HepG2 (cell line): ENCODE data around the gene INTS1. TPM values are rescaled to one million over a fixed set of nuclear protein-coding genes. Genes with fewer than 3 reads are reported as not detected.

Experiments used
- CEBPG ChIP-seq: IDR thresholded peaks from 2 replicates; pipeline ENCODE4 v1.6.1; 2016
- HDAC6 ChIP-seq: fragments of 200-600 bp; sonication (generic); IDR thresholded peaks from 2 replicates; pipeline ENCODE4 v1.7.0; 2017; ENCODE audit warnings: mild to moderate bottlenecking, antibody characterized with exemption, low read length, low read depth
- MIER3 ChIP-seq: IDR thresholded peaks from 2 replicates; pipeline ENCODE4 v1.6.1; 2016; ENCODE audit warnings: missing compliant biosample characterization, borderline replicate concordance
- MIXL1 ChIP-seq: IDR thresholded peaks from 2 replicates; pipeline ENCODE4 v1.6.1; 2016
- MXD4 ChIP-seq: IDR thresholded peaks from 2 replicates; pipeline ENCODE4 v1.6.1; 2016; ENCODE audit warnings: mild to moderate bottlenecking, missing biosample characterization, missing genetic modification reagents
- NCOR1 ChIP-seq: fragments of 200-600 bp; sonication (generic); IDR thresholded peaks from 2 replicates; pipeline ENCODE4 v1.7.0; 2017; ENCODE audit warnings: antibody characterized with exemption, low read length, borderline replicate concordance
- NFRKB ChIP-seq: fragments of 450-650 bp; IDR thresholded peaks from 2 replicates; pipeline ENCODE4 v1.6.1; 2017
- RARA ChIP-seq: IDR thresholded peaks from 2 replicates; pipeline ENCODE4 v1.6.1; 2016; ENCODE audit warnings: missing genetic modification reagents, missing compliant biosample characterization
- SPEN ChIP-seq: sonication (generic); formaldehyde crosslinking; IDR thresholded peaks from 2 replicates; pipeline ENCODE4 v1.5.1; 2020; ENCODE audit warnings: low read depth, mild to moderate bottlenecking, missing genetic modification reagents
- ZC3H13 ChIP-seq: sonication (generic); formaldehyde crosslinking; IDR thresholded peaks from 2 replicates; pipeline ENCODE4 v1.8.1; 2023; ENCODE audit warnings: mild to moderate bottlenecking, missing genetic modification reagents, moderate library complexity
- ZFX ChIP-seq: sonication (generic); formaldehyde crosslinking; IDR thresholded peaks from 2 replicates; pipeline ENCODE4 v1.4.0; 2020; ENCODE audit warnings: mild to moderate bottlenecking, low read depth, missing genetic modification reagents, moderate library complexity
- ZNF264 ChIP-seq: sonication (generic); formaldehyde crosslinking; IDR thresholded peaks from 2 replicates; pipeline ENCODE4 v1.4.0; 2020; ENCODE audit warnings: missing genetic modification reagents
- ZNF605 ChIP-seq: sonication (generic); formaldehyde crosslinking; IDR thresholded peaks from 2 replicates; pipeline ENCODE4 v1.8.0; 2022; ENCODE audit warnings: mild to moderate bottlenecking, missing genetic modification reagents
- ZNF749 ChIP-seq: sonication (generic); formaldehyde crosslinking; IDR thresholded peaks from 2 replicates; pipeline ENCODE4 v1.8.0; 2022; ENCODE audit warnings: mild to moderate bottlenecking, missing genetic modification reagents, moderate library complexity, borderline replicate concordance
- polyA plus RNA-seq, 8 experiments: library from polyadenylated mRNA; depleted of rRNA in 3 of 8; stranded (reverse) in 7 of 8; unstranded in 1 of 8; fragments of >200 nt; fragmentation: Illumina TruSeq in 4 of 8; extraction: Trizol in 4 of 8; gene quantifications; 2 replicates each; pipeline versions ENCODE4 v1.2.1 to v1.2.3, GENCODE V29; 2011 to 2016; ENCODE audit warnings: low read depth in 4 of 8, missing spikeins in 1 of 8, mixed read lengths in 1 of 8; ENCODE audit not compliant: insufficient read depth in 1 of 8
- total RNA-seq, 5 experiments: library from RNA; depleted of rRNA; stranded (reverse); fragments of >200 nt; fragmentation: Illumina TruSeq; extraction: Trizol; gene quantifications; 2 replicates each; pipeline ENCODE4 v1.2.3, GENCODE V29; 2016; ENCODE audit warnings: low read depth in 1 of 5
- TF ChIP-seq, protein P1 (sequence below): sonication (generic); formaldehyde crosslinking; IDR thresholded peaks from 2 replicates; pipeline ENCODE4 v1.4.0; 2020; ENCODE audit warnings: missing genetic modification reagents, borderline replicate concordance
- TF ChIP-seq, protein P2 (sequence below): sonication (generic); formaldehyde crosslinking; IDR thresholded peaks from 2 replicates; pipeline ENCODE4 v1.4.0; 2020; ENCODE audit warnings: missing genetic modification reagents
- TF ChIP-seq, protein P3 (sequence below): IDR thresholded peaks from 2 replicates; pipeline ENCODE4 v1.6.1; 2012; ENCODE audit warnings: inconsistent platforms

Gene INTS1
- total and polyA plus RNA-seq, 2 of the 13 experiments (the other 11 are each of a cell fraction or from before 2014, with no cell fraction given): 13.7 to 29.0 TPM

DNA sequence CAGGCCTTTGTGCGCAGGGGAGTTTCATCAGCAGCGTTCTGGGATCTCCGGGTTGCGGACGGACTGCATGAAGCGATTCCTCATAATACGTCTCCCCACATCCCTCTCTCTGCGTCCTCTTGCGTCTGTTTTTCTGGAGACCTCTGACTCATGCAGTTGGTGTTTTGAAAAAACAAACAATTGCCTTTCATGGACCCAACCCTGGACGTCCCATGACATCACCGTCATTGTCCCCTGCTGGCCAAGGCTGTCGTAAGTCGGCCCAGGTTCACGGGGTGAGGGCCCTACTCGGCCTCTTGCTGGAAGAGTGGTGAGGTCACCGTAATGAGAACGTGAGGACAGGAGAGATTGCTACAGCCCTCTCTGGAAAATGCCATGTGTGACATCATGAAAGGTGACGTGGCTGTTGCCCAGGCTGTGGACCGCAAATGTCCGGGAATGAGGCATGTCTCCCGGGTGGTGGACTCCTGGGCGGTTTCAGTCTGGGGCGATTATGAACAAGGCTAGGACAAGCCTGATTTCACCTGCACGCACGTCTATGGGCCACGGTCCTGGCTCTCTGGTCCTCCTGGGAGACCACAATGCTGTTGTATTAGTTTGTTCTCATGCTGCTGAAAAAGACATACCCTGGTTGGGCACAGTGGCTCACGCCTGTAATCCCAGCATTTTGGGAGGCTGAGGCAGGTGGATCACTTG lies 16.5 kb upstream of the INTS1 start (continued):
- 0 out of 2 replicates have a peak, but pooled peaks have one; percentile 44 for TF ChIP-seq ZC3H13 (CRISPR knock-in tag)
- peak; percentile 60; the same call in 1 of the 2 replicates for TF ChIP-seq ZNF605 (CRISPR knock-in tag)
- TF ChIP-seq HDAC6: no peak
- TF ChIP-seq NFRKB: no peak
- TF ChIP-seq, protein P1, sequence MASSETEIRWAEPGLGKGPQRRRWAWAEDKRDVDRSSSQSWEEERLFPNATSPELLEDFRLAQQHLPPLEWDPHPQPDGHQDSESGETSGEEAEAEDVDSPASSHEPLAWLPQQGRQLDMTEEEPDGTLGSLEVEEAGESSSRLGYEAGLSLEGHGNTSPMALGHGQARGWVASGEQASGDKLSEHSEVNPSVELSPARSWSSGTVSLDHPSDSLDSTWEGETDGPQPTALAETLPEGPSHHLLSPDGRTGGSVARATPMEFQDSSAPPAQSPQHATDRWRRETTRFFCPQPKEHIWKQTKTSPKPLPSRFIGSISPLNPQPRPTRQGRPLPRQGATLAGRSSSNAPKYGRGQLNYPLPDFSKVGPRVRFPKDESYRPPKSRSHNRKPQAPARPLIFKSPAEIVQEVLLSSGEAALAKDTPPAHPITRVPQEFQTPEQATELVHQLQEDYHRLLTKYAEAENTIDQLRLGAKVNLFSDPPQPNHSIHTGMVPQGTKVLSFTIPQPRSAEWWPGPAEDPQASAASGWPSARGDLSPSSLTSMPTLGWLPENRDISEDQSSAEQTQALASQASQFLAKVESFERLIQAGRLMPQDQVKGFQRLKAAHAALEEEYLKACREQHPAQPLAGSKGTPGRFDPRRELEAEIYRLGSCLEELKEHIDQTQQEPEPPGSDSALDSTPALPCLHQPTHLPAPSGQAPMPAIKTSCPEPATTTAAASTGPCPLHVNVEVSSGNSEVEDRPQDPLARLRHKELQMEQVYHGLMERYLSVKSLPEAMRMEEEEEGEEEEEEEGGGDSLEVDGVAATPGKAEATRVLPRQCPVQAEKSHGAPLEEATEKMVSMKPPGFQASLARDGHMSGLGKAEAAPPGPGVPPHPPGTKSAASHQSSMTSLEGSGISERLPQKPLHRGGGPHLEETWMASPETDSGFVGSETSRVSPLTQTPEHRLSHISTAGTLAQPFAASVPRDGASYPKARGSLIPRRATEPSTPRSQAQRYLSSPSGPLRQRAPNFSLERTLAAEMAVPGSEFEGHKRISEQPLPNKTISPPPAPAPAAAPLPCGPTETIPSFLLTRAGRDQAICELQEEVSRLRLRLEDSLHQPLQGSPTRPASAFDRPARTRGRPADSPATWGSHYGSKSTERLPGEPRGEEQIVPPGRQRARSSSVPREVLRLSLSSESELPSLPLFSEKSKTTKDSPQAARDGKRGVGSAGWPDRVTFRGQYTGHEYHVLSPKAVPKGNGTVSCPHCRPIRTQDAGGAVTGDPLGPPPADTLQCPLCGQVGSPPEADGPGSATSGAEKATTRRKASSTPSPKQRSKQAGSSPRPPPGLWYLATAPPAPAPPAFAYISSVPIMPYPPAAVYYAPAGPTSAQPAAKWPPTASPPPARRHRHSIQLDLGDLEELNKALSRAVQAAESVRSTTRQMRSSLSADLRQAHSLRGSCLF (CRISPR knock-in tag): no peak
- TF ChIP-seq, protein P2, sequence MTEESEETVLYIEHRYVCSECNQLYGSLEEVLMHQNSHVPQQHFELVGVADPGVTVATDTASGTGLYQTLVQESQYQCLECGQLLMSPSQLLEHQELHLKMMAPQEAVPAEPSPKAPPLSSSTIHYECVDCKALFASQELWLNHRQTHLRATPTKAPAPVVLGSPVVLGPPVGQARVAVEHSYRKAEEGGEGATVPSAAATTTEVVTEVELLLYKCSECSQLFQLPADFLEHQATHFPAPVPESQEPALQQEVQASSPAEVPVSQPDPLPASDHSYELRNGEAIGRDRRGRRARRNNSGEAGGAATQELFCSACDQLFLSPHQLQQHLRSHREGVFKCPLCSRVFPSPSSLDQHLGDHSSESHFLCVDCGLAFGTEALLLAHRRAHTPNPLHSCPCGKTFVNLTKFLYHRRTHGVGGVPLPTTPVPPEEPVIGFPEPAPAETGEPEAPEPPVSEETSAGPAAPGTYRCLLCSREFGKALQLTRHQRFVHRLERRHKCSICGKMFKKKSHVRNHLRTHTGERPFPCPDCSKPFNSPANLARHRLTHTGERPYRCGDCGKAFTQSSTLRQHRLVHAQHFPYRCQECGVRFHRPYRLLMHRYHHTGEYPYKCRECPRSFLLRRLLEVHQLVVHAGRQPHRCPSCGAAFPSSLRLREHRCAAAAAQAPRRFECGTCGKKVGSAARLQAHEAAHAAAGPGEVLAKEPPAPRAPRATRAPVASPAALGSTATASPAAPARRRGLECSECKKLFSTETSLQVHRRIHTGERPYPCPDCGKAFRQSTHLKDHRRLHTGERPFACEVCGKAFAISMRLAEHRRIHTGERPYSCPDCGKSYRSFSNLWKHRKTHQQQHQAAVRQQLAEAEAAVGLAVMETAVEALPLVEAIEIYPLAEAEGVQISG (CRISPR knock-in tag): peak; percentile 52
- TF ChIP-seq MXD4 (CRISPR knock-in tag): no peak
- TF ChIP-seq ZNF264: peak; percentile 43; the same call in 1 of the 2 replicates
- TF ChIP-seq ZNF749 (CRISPR knock-in tag): 0 out of 2 replicates have a peak, but pooled peaks have one; percentile 45
- peak; percentile 37; the same call in 1 of the 2 replicates for TF ChIP-seq MIXL1 (CRISPR knock-in tag)
- peak; percentile 69 for TF ChIP-seq CEBPG (CRISPR knock-in tag)
- TF ChIP-seq, protein P3, sequence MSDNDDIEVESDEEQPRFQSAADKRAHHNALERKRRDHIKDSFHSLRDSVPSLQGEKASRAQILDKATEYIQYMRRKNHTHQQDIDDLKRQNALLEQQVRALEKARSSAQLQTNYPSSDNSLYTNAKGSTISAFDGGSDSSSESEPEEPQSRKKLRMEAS: 0 out of 2 replicates have a peak, but pooled peaks have one; percentile 35
- TF ChIP-seq ZFX: peak; percentile 88
- peak; percentile 87; the same call in 1 of the 2 replicates for TF ChIP-seq MIER3 (CRISPR knock-in tag)
- peak; percentile 60; the same call in 1 of the 2 replicates for TF ChIP-seq SPEN (CRISPR knock-in tag)
- TF ChIP-seq NCOR1: peak; percentile 70; the same call in 1 of the 2 replicates
- peak; percentile 94 for TF ChIP-seq RARA
